ENCODE data around the gene KRT81.
"Not testable (repeated sequence)": the region's sequence is repeated elsewhere in the genome, so short reads cannot be mapped to it uniquely, and the experiment has no call there.

The KRT81 gene

DNA sequence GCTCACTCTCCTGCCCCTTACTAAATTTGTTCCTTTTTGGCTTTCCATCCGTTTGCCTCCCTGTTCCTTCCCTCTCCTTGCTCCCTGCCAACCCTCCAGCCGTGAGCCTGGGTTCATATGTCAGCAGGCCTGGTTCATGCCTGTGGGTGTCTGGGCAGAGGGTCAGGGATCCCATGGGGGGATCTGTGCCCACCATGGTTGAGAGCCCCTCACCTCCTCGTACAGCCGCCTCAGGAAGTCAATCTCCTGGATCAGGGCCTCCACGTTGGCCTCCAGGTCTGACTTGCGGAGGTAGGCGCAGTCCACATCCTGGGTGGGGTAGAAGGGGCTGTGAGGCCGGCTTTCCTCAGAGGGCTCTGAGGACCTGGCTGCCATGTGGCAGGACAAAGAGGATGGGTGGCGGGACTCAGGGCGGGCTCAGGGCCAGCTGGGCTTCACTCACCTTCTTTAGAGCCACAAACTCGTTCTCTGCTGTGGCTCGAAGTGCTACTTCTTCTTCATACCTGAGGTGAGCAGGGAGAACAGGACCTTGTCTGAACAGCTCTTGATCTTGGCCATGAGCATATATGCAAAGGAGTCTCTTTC, 26.2 kb upstream of the KRT81 start:
- no peak for DNase-seq

DNA sequence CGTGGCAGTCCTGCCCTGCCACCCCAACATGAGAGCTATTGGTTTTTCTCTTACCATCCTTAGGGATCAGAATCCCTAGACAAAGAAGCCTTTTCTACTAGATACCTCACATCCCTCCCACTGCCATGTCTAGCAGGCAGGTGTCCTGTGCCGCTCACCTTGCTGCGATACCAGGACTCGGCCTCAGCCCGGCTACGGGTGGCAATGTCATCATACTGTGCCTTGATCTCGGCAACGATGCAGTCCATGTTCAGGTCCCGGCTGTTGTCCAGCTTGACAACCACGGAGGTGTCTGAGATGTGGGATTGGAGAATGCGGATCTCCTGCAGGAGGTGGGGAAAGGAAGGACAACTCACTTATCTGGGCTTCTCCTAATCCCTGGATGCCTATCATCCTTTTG, 25.4 kb upstream of the KRT81 start:
- DNase-seq: no peak

DNA sequence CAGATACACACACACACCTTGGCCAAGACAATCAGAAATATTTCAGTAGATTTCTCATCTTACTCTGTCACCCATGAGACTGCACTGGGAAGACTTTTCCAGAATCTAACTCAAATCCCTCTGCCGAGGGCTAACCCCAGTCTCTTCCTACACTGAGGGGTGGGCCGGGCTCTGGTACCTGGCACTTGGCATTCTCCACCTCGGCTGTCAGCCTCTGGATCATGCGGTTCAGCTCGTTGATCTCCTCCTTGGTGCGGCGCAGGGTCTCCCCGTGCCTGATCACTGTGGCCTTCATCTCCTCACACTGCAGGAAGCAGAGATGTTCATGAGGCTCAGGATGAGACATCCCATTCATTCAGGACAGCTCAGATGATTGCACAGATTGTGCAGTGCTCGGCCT, 25.0 kb upstream of the KRT81 start:
- no peak for DNase-seq

DNA sequence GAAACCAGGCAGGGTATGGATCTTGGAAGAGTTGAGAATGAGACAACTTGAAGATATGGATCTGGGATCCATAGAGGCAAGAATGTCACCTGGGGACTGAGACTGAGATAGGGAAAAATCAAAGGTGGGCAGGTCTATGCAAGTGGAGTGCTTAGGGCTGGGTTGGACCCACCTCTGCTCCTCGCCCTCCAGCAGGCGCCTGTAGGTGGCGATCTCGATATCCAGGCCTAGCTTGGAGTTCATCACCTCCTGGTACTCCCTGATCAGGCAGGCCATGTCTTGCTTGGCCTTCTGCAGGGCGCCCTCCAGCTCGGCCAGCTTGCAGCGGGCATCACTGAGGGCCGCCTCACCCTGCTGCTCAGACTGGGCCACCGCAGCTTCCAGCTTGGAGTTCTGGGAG, 24.4 kb upstream of the KRT81 start:
- peak; percentile 16 to 27 for DNase-seq

DNA sequence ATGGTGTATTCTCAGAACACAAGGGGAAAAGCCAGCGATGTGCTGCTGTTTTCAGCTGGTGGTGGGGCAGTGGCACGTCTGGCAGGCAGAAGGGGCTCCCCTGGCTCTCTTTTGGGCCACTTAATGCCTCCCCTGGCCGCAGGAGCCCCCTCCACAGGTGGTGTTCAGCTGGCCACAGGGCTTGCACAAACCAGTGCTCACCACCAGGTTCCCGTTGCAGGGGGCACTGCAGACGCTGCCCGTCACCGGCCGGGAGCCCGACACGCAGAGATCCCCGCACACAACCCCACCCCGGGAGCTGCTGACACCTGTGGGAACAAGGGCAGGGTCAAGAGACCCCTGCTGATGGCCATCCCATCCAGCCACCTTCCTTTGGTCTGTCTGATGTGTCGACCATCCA, 23.2 kb upstream of the KRT81 start:
- DNase-seq: no peak

DNA sequence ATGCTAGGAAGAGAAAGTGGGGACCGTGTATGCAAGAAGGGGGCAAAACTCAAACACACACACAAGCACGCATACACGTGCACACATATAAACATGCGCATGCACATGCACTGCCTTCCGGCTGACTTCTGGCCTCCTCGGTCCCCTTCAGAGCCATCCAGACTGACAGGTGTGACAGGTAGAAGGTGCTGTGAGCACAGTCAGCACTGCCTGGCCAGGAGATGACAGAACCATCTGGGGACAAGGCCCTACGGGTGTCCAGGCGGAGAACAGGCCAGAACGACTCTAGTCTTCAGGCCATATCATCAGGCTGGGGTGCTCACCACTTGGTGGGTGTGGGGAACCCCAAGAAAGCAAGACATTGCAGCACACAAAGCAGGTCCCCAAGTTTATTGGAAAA, 22.6 kb upstream of the KRT81 start:
- DNase-seq: no peak

DNA sequence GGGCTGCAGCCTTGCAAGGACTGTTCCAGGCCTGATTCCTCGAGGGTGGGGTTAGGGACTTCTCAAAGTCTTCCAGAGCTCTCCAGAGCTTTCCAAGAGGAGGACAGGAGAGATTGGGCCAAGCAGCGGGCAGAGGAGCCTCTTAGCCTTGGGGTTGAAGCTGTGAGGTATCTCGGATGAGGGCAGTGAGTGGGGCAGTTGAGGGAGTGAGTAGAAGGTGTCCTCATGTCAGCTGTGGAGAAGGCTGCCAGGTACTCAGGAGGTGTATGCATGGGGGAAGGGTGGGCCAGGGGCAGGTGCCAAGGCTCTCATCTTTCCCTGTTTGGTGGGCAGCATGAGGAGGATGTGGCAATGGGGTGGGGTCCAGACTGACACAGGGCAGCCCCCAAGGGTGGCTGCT, 22.1 kb upstream of the KRT81 start:
- DNase-seq: no peak

DNA sequence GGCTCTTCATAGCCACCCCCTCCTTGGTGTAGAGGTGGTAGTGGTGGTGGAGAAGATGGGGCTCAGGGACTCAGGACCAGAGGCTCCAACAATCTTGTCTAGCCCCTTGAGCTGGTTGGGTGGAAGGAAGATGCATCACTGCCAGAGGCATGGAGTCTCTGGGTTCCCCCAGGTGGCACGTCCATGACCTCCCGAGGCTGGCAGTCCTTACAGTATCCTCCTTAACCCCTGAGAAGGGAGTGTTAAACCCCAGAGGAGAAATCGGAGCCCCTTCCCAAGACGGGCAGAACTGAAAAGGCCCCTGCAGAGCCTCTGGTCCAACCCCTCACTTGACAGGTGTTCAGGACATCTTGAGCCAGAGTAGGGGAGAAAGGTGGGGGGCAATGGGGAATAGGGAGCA, 20.8 kb upstream of the KRT81 start:
- DNase-seq: no peak

DNA sequence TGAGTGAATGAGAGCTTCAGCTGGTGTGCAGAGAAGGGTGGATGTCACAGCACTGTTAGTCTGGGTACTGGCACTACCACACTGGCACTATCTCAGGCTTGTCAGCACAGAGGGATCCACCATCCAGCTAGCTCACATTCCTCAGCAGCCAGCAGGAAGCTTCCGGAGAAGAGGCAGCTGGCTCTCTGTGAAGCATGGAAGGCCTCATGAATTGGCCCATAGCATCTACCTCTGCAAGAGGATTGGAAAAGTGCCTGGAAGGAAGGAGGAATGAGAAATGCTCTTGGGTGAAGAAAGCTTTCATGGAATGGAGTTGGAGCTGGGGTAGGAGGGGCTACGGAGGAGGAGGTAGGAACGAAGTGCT, 19.9 kb upstream of the KRT81 start:
- no peak for DNase-seq

DNA sequence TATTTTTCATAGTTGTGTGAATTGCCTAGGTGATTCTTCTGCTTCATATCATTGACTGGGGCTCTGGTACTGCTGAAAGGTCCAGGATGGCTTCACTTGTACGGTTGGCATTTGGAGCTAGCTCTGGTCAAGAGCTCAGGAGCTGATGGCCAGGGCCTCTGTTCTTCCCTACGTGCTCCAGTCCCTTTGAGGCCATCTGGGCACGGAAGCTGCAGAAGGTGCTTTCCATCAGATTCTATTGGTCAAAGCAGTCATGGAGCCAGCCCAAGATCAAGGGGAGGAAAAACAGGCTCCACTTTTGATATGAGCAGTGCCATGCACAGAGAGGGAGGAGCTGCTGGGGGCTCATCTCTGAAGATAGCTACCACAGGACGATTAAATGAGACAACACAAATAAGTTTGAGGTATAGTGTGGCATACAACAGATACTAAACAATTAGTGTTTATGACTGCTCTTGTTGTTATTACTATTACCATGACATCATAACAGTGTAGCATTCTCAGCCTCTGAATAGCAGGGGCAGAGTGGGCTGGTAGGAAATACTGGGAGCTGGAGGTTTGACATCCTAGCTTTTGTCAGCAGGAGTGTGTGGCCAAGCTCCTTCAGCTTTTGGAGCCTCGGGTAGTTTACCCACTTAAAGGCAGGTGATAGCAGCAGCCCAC, 19.4 kb upstream of the KRT81 start:
- no peak for DNase-seq

DNA sequence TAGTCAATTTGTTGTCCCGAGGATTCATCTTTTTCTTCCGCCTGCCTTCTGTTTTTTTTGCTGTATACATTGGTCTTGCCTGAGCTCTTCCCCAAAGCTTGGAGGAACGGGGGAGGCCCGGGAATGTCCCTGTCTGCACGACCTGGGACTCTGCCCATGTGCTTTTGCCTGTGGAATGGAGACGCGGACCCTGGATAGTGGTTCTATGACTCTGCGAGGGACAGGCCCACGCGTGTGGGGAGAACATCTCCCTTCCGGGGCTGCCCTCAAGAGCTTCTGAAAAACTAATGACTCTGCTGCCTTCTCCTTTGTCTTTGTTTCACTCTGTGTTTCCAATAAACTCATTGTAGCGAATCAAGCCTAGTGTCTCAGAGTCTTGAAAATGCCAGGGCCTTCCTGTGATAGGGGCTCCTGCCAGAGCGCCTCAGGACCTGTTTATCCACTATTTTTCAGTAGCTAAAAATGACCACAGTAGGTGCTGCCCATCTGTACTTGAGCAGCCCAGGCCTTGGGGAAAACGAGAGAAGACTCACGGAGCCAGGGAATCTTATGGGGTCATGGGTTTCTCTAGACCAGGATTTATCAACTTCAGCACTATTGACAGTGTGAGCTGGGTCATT, 17.6 kb upstream of the KRT81 start:
- DNase-seq: no peak

DNA sequence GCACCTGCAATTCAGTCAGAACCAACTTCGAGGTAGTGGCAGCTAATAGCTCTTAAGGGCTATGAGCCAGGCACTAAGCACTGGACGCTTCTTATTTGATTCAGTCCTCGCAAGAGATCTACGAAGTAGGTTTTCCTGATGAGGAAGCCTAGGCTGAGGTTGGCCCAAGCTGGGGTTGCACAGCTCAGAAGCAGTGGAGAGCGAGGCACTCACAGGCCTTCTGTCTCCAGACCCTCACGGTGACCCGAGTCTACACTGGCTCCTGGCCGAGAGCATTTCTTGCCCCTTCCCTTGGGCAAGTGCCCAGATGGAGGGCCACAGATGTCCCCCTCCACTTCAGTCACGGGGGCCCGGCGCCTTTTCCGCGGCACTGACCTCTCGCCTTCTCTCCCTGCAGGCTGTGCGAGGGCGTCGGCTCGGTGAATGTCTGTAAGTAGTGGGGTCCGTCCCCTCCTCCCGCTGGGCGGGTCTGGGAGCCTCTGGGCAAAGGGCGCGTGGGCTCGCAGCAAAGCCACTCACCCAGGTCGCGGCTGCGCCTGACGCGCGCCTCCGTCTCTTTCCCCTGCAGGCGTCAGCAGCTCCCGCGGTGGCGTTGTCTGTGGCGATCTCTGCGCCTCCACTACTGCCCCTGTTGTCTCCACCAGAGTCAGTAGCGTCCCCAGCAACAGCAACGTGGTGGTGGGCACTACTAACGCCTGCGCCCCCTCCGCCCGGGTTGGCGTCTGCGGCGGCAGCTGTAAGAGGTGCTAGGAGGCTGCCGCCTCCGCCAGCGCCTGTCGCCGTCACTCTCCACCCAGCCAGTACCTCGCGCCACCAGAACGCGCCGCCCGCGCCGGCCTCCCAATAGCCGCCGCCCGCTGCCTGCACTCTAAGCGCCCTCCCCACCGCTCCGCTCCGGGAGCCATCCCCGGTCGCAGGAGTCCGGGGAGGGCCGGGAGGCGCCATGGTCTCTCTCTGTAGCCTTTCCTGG, 16.8 kb upstream of the KRT81 start:
- peak; percentile 29 to 54 for DNase-seq

DNA sequence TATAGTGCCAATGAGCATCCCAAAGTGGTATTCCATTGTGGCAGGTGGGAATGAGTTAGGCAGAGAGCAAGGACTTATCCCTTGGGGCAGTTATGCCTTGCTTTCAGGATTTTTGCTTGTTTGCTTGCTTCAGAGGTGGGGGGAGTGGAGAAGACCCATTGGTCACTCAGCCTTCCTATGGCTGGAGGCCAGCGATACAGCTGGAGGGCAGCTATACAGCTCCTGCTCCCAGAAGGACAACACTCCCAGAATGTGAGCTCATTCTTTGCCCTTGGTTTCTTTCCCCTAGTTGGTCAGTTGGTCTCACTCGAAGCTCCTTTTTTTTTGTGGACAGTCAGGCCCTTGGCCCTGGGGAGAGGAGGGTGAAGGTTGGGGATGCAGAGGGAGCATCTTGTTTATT, 15.4 kb upstream of the KRT81 start:
- no peak for DNase-seq

DNA sequence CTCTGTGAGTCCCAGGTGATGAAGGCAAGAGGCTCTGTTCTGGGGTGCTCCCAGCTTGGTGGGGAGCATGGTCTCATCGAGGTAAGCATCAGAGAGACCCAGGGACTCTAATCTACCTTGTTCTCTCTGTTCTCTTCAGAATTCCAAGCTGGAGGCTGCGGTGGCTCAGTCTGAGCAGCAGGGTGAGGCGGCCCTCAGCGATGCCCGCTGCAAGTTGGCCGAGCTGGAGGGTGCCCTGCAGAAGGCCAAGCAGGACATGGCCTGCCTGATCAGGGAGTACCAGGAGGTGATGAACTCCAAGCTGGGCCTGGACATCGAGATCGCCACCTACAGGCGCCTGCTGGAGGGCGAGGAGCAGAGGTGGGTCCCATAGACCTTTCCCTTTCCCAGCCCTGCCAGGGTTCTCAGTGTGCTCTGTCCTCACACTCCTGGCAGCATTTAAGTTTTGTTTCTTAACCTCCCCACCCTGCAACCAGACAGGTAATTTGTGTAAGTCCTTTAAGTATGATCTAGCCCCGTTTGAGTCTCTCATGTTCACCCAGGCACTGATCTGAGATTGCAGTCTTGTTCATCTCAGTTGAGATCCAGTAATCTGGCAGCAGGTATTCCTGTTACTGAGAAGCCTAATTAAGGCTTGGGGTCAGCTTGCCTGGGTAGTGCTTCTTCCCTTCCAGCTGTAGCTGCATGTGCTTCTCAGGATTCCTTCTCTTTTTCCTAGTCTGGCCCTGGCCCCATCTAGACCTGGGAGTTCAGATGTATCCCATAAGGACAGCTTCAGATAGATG, 14.8 kb upstream of the KRT81 start:
- no peak for DNase-seq

DNA sequence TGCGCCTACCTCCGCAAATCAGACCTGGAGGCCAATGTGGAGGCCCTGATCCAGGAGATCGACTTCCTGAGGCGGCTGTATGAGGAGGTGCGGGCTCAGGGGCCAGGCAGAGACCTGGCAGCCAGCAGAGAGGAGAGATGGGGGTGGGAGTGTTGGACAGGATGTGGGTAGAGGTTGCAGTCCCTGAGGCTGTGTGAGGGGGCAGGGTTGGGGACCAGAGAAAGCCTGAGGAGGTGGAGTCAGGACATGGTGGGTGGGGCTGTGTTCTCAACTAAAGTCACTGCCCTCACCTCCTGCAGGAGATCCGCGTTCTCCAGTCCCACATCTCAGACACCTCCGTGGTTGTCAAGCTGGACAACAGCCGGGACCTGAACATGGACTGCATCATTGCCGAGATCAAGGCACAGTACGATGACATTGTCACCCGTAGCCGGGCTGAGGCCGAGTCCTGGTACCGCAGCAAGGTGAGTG, 13.6 kb upstream of the KRT81 start:
- not testable (repeated sequence) for DNase-seq

DNA sequence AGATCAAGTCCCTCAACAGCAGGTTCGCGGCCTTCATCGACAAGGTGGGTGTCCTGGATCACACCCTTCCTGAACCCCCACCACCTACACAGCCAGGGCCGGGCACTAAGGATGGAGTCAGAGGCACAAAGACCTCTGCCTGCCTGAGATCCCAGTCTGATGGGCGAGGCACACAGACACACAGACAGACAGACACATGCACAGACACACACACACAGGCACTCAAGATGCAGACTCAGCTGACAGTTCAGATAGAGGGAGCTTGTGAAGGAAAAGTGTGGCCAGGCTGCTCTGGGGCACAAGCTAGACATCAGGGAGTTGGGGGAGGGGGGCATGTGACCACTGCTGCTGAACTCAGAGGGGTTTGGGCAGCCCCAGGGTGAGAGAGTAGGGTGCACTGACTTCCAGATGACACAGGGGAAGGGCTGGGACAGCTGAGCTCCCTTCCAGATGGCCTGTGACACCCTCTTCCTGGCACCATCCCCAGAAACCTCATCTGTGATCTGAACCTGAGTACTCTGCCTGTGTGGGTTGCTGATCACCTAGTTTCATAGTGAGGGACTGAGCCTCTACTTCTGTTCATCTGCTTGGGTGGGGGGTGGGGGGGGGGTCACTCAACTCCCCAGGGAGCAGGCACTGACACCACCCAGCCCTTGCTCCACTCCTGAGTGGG, 11.0 kb upstream of the KRT81 start:
- not testable (repeated sequence) for DNase-seq

DNA sequence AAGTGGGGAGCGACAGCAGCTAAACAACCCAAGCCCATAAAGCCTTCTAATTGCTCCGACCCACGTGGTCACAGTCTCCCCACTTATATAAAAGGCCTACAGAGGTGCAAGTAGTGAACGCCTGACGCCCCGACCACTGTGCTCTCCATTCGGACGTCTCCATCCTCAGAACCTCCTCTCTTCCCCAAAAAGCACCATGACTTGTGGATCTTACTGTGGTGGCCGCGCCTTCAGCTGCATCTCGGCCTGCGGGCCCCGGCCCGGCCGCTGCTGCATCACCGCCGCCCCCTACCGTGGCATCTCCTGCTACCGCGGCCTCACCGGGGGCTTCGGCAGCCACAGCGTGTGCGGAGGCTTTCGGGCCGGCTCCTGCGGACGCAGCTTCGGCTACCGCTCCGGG, 10.4 kb upstream of the KRT81 start:
- DNase-seq: not testable (repeated sequence)

DNA sequence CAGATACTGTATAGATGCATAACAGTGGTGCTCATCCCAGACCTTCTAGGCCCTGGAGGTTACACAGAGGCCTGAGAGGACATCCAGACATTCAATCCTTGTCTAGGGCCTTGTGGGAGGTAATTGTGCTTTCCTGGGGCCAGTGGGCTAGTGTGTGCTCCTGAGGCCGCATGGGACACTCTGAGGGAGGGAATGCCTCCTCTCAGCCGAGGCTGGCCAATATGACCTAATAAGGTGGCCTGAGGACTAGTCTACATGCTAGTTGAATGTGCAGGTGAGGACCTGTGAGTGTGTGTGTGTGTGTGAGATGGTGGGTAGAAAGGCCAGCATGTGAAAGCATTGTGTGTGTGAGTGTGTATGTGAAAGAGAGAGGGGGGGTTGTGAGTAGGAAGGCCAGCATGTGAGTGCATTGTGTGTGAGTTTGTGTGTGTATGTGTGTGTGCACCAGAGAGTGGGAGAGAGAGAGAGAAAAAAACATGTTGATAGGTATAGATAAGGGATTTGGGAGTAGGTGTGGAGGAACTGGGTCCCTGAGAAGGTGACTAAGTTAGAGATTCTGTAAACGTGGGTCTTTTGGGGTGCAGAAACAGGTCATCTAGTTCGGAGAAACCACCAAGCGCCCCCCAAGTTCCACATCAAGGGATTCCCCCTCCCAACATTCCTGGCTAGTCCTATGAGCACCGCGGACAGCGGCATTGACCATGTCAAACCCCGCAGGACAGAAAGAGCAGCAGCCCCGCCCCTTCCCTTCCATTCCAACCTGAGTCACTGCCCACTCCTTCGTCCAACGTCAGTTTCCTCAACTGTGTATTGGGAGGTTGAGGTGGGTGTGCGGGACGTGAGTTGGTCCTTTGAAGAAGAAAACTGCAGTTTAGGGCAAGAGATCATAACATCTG, 9.7 kb upstream of the KRT81 start:
- no peak for DNase-seq

DNA sequence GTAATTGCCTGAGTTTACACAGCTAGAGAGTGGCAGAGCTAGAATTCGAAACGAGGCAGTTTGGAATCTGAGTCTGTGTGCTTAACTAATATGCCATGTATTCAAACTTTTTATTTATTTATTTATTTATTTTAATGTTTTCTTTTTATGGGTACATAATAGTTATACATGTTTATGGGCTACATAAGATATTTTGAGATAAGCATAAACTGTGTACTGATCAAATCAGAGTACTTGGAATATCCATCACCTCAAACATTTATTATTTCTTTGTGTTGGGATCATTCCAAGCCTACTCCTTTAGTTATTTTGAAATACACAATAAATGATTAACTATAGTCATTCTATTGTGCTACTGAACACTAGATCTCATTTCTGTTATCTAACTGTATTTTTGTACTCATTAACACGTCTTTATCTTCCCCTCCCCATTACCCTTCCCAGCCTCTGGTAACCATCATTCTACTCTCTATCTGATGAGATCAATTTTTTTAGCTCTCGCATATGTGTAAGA, 7.4 kb upstream of the KRT81 start:
- no peak for DNase-seq

DNA sequence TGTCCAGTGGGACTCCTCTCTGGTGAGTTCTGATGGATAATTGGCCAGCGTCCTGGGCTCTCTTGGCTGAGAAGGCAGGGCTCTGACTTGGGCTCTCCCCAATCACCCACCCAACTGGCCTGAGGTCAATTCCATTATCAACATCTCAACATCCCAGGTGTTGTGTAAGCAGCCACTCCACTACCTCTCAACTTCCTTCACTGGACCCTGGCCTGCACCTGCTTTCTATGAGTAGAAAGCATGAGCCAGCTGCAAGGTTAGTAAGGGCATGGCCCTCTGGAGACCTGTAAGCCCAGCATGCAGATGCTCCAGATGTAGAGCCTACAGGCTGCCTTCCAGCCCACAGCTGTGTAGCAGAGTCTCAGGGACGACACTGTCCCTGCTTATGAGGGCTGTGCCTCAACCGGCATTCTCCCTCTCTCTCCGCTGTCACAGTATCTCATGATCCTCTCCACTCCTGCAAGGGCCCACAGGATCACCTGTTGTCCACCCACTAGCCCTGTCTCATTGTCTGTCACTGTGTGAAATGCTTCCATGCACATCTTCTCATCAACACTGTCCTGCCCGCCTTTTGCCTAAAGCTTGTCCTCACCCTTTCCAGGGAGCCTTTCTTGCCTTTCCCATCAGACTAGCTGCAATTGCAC, 5.4 kb upstream of the KRT81 start:
- DNase-seq: no peak

Measured in stimulated activated CD4-positive, alpha-beta T cell treated with anti-CD3 and anti-CD28 coated beads, Interleukin-2, amount 100 ng/mL, for 48 hours (primary cell).